ENCODE data around the gene CD247. TPM values are rescaled to one million over a fixed set of nuclear protein-coding genes. Genes with fewer than 3 reads are reported as not detected.

The CD247 gene
- total RNA-seq, 1 experiment from 2014 or later = not detected

- BruUV-seq (replicated peaks) = no TSS peak
- Histone ChIP-seq H3K4me2 (ENCODE audit: low read length) (no peak overlapping the region), H3K4me3 (ENCODE audit: low read length) (no peak overlapping the region), H4K20me1 (ENCODE audit: low read length) (no peaks in the 10 kb centered on the region), H3K27me3 (ENCODE audit: low read length) (no peaks in the 10 kb centered on the region), H3K27ac (ENCODE audit: low read length) (no peak overlapping the region), H3K36me3 (ENCODE audit: low read depth, low read length) (no peaks in the 10 kb centered on the region), H3K4me1 (ENCODE audit: insufficient read depth, low read length) (no peaks in the 10 kb centered on the region), H3K9me3 (ENCODE audit: low read length) (no peaks in the 10 kb centered on the region), H3F3A (ENCODE audit: low read length, unreplicated experiment) (no peaks in the 10 kb centered on the region), H3K9me2 (replicated peaks; ENCODE audit: low read length) (no peaks in the 10 kb centered on the region), H3K79me2 (ENCODE audit: low read length) (no peaks in the 10 kb centered on the region), H2AFZ (ENCODE audit: low read length) (no peak overlapping the region), H3K9ac (ENCODE audit: low read length) (no peak overlapping the region)
- DNase-seq (no peak), ATAC-seq (no peak)
- TF ChIP-seq EZH2 (IDR thresholded peaks at IDR 0.05; ENCODE audit: low read length, unreplicated experiment) (no peak), CTCF (conservative IDR thresholded peaks at IDR 0.05; ENCODE audit: low read depth, low read length) (no peak), EZH2phosphoT487 (IDR thresholded peaks at IDR 0.05; ENCODE audit: borderline replicate concordance, low read length) (no peak)
- ChIA-PET POLR2A (ENCODE audit: unreplicated experiment) (no interaction called here), CTCF (no interaction called here)
- intact Hi-C loops (cut with micrococcal nuclease) = no loop called here
These were observed 88.7 kb downstream of the CD247 start for GRCh38 chr1:167429612-167430011.

DNA sequence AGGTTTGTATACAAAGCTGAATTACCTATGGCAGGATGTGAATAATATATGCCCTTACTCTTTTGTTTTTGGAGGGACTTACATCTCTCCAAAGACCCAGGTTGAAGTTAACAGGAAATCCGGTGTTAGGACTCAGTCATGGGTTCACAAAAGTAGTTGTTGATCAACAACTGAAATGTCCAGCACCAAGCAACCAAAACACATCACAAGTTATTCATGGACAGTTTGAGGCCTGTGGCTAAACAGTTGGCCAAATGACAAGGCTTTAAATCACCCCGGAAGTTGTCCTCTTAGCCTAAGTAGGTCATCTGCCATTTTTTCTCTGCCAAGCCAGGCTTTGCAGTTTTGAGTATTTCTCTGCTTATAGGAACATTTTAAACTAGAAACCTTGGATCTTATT, 89.9 kb downstream of the CD247 start:
- H4K20me1 ChIP-seq (ENCODE audit: low read length) = no peaks in the 10 kb centered on the region
- H3K4me1 ChIP-seq (ENCODE audit: insufficient read depth, low read length) = no peaks in the 10 kb centered on the region
- no peak overlapping the region for H3K27ac ChIP-seq (ENCODE audit: low read length)
- no peak overlapping the region for H3K4me2 ChIP-seq (ENCODE audit: low read length)
- no peak overlapping the region for H2AFZ ChIP-seq (ENCODE audit: low read length)
- POLR2A ChIA-PET (ENCODE audit: unreplicated experiment) = no interaction called here
- peak; percentile 16 for DNase-seq
- H3K36me3 ChIP-seq (ENCODE audit: low read depth, low read length) = no peaks in the 10 kb centered on the region
- BruUV-seq (replicated peaks) = no TSS peak
- CTCF ChIA-PET = no interaction called here
- intact Hi-C loops (cut with micrococcal nuclease) = no loop called here
- no peak overlapping the region for H3K9ac ChIP-seq (ENCODE audit: low read length)
- TF ChIP-seq EZH2 (IDR thresholded peaks at IDR 0.05; ENCODE audit: low read length, unreplicated experiment) = no peak
- no peak for TF ChIP-seq EZH2phosphoT487 (IDR thresholded peaks at IDR 0.05; ENCODE audit: borderline replicate concordance, low read length)
- no peak for TF ChIP-seq CTCF (conservative IDR thresholded peaks at IDR 0.05; ENCODE audit: low read depth, low read length)
- ATAC-seq = no peak
- no peak overlapping the region for H3K4me3 ChIP-seq (ENCODE audit: low read length)
- no peaks in the 10 kb centered on the region for H3K9me3 ChIP-seq (ENCODE audit: low read length)
- H3K27me3 ChIP-seq (ENCODE audit: low read length) = no peaks in the 10 kb centered on the region
- H3F3A ChIP-seq (ENCODE audit: low read length, unreplicated experiment) = no peaks in the 10 kb centered on the region
- H3K9me2 ChIP-seq (replicated peaks; ENCODE audit: low read length) = no peaks in the 10 kb centered on the region
- H3K79me2 ChIP-seq (ENCODE audit: low read length) = no peaks in the 10 kb centered on the region

GRCh38 chr1:167427848-167428247, 90.5 kb downstream of the CD247 start:
- H3K4me2 ChIP-seq (ENCODE audit: low read length) = no peak overlapping the region
- no peak for TF ChIP-seq CTCF (conservative IDR thresholded peaks at IDR 0.05; ENCODE audit: low read depth, low read length)
- no peaks in the 10 kb centered on the region for H3K27me3 ChIP-seq (ENCODE audit: low read length)
- H3K9me2 ChIP-seq (replicated peaks; ENCODE audit: low read length) = no peaks in the 10 kb centered on the region
- DNase-seq = no peak
- H2AFZ ChIP-seq (ENCODE audit: low read length) = no peak overlapping the region
- no peaks in the 10 kb centered on the region for H3K9me3 ChIP-seq (ENCODE audit: low read length)
- no peaks in the 10 kb centered on the region for H3F3A ChIP-seq (ENCODE audit: low read length, unreplicated experiment)
- ChIA-PET POLR2A (ENCODE audit: unreplicated experiment) (no interaction called here), CTCF (no interaction called here)
- ATAC-seq = no peak
- no TSS peak for BruUV-seq (replicated peaks)
- intact Hi-C loops (cut with micrococcal nuclease) = no loop called here
- H3K9ac ChIP-seq (ENCODE audit: low read length) = no peak overlapping the region
- no peaks in the 10 kb centered on the region for H3K79me2 ChIP-seq (ENCODE audit: low read length)
- no peaks in the 10 kb centered on the region for H4K20me1 ChIP-seq (ENCODE audit: low read length)
- no peaks in the 10 kb centered on the region for H3K36me3 ChIP-seq (ENCODE audit: low read depth, low read length)
- no peak overlapping the region for H3K4me3 ChIP-seq (ENCODE audit: low read length)
- no peaks in the 10 kb centered on the region for H3K4me1 ChIP-seq (ENCODE audit: insufficient read depth, low read length)
- no peak overlapping the region for H3K27ac ChIP-seq (ENCODE audit: low read length)
